SU-DHL-6 (cell line): ENCODE results near the gene MEF2A.

Experiments used
- CTCF ChIP-seq: fragments of 200-600 bp; sonication (generic); IDR thresholded peaks from one replicate; pipeline ENCODE4 v1.5.1; 2017; ENCODE audit warnings: antibody characterized with exemption, mild to moderate bottlenecking, low read length, moderate library complexity; ENCODE audit not compliant: insufficient read depth, poor library complexity, severe bottlenecking
- EZH2phosphoT487 ChIP-seq: fragments of 200-600 bp; sonication (generic), shearing (Covaris generic); conservative IDR thresholded peaks from 2 replicates; pipeline ENCODE4 v1.6.1; 2018; ENCODE audit warnings: mild to moderate bottlenecking, antibody characterized with exemption, low read length, moderate library complexity, mixed read lengths

DNA sequence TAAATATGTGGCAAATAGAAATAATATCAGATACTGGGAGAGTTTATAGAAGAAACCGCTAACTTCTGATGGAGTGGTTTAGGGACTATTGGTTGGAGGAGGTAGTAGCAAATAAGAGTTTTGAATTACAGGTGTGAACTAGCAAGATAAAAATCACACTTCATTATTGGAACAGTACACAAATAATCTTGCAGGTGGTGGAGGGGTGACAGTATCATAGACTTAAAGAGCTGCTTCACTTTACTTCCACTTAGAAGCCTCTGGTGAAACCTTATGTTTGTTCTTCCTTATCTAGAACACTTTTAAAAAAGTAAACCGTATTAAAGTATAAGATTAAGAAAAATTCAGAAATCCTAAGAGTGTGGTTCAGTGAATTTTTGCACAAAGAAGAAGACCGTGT lies 69.4 kb downstream of the MEF2A start:
- TF ChIP-seq CTCF: no peak
- TF ChIP-seq EZH2phosphoT487: no peak
